ENCODE data around the gene MAP3K19.

Gene MAP3K19

DNA sequence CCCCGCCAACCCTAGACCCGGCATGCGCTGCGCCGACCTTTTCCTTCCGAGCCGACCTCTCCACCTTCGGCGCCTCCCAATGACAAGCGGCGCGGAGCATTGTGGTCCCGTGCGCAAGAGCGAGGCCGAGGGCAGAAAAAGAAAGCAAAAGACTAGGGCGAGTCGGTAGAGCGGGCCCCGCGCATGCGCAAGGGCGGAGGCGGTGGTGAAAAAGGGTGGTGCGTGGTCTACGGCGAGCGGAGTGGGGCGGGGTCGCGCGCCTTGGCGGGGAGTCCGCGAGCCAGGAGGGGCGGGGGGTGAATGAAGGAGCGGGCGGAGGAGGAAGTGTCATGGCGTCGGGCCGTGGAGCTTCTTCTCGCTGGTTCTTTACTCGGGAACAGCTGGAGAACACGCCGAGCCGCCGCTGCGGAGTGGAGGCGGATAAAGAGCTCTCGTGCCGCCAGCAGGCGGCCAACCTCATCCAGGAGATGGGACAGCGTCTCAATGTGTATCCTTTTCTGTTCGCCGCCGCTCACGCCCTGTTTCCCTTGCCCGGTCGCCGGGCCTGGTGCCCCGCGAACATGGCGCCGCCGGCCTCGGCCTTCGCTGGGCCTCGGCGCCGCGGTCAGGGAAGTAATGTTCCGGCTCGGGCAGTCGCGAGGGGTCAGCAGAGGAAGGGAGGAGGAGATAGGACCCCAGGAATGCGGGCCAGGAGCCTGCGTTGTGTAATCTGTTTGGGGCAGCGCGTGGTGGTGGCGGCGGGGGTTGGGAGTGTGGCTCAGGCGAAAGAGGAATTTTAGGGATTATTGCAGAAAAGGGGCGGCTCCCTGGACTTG lies 128.5 kb downstream of the MAP3K19 start, which contains the start of gene CCNT2:
Gene CCNT2 (plus strand): TSS at position 297 of the 815 bp plus-strand sequence. CDS start 33 bp downstream, at position 330.
- Histone ChIP-seq H2AFZ (ENCODE audit: low read depth, low read length) (peak within 1 kb of the TSS; percentile 93), H3K9ac (ENCODE audit: low read depth, low read length) (peak within 1 kb of the TSS; percentile 94), H3K9me3 (ENCODE audit: insufficient read depth, low read length, severe bottlenecking) (no peaks in the 10 kb centered on the region), H3K27ac (ENCODE audit: low read length) (peak within 1 kb of the TSS; percentile 95), H3K4me3 (ENCODE audit: low read depth in 1 of 2, low read length in 2 of 2) (peak within 1 kb of the TSS; percentile 74 to 87), H3K4me2 (ENCODE audit: insufficient read depth, low read length) (peak within 1 kb of the TSS; percentile 75), H3K36me3 (ENCODE audit: insufficient read depth, low read length) (peaks cover 21% of the 10 kb centered on the region), H3K27me3 (ENCODE audit: insufficient read depth, low read length, poor library complexity) (no peaks in the 10 kb centered on the region), H3K79me2 (ENCODE audit: insufficient read depth, low read length) (peaks cover 51% of the 10 kb centered on the region), H4K20me1 (ENCODE audit: insufficient read depth, low read length) (peaks cover 34% of the 10 kb centered on the region; the same call in 1 of the 2 replicates), H3K4me1 (ENCODE audit: insufficient read depth, low read length) (peaks cover 44% of the 10 kb centered on the region)
- no peak for TF ChIP-seq EZH2 (IDR thresholded peaks at IDR 0.05; ENCODE audit: borderline replicate concordance, low read depth, low read length, severe bottlenecking)
- DNase-seq (peak; percentile 100), ATAC-seq (ENCODE audit: insufficient read depth, low read depth) (peak; percentile 85)

DNA sequence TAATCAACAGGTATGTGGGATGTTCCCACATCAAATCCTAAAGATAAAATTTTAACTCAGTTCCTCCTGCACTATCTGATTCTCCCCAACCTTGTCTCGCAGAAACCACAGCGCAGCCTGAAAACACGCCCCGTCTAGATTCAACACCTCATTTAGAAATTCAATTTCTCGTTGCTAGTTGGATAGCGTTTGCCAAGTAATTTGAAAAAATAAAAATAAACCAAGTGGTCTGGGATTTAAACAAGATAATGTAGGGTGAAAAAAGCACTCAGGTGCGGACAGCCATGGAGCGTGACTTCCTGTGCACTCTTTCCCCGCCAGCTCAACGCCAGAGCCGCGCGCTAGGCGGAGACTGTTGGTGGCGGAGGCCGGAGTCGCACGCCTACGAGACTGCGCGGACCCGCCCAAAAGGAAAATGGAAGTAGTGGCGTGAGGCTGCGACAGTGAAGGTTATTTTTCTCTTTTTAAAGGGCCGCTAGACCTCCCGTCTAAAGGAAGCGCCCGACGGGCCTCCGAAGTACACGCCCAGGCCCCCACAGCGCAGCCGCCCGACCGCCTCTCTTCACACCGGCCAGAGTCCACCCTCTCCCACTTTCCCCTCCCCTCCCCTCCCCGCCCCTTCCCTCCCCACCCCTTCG lies 129.2 kb downstream of the MAP3K19 start:
- DNase-seq (no peak), ATAC-seq (ENCODE audit: insufficient read depth, low read depth) (peak; percentile 81)
- H4K20me1 ChIP-seq (ENCODE audit: insufficient read depth, low read length), result peaks cover 28% of the 10 kb centered on the region; the same call in 1 of the 2 replicates
- peak overlapping the region; percentile 87 for H2AFZ ChIP-seq (ENCODE audit: low read depth, low read length)
- no peaks in the 10 kb centered on the region for H3K27me3 ChIP-seq (ENCODE audit: insufficient read depth, low read length, poor library complexity)
- H3K4me1 ChIP-seq (ENCODE audit: insufficient read depth, low read length), result peaks cover 38% of the 10 kb centered on the region
- peak overlapping the region; percentile 94 for H3K9ac ChIP-seq (ENCODE audit: low read depth, low read length)
- TF ChIP-seq, protein P1, sequence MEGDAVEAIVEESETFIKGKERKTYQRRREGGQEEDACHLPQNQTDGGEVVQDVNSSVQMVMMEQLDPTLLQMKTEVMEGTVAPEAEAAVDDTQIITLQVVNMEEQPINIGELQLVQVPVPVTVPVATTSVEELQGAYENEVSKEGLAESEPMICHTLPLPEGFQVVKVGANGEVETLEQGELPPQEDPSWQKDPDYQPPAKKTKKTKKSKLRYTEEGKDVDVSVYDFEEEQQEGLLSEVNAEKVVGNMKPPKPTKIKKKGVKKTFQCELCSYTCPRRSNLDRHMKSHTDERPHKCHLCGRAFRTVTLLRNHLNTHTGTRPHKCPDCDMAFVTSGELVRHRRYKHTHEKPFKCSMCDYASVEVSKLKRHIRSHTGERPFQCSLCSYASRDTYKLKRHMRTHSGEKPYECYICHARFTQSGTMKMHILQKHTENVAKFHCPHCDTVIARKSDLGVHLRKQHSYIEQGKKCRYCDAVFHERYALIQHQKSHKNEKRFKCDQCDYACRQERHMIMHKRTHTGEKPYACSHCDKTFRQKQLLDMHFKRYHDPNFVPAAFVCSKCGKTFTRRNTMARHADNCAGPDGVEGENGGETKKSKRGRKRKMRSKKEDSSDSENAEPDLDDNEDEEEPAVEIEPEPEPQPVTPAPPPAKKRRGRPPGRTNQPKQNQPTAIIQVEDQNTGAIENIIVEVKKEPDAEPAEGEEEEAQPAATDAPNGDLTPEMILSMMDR (IDR thresholded peaks at IDR 0.05; ENCODE audit: borderline replicate concordance, extremely low read depth, low read length, poor library complexity, severe bottlenecking), result peak; percentile 42
- no peak for TF ChIP-seq EZH2 (IDR thresholded peaks at IDR 0.05; ENCODE audit: borderline replicate concordance, low read depth, low read length, severe bottlenecking)
- no peaks in the 10 kb centered on the region for H3K9me3 ChIP-seq (ENCODE audit: insufficient read depth, low read length, severe bottlenecking)
- peaks cover 15% of the 10 kb centered on the region; the same call in 1 of the 2 replicates for H3K36me3 ChIP-seq (ENCODE audit: insufficient read depth, low read length)
- H3K4me3 ChIP-seq (ENCODE audit: low read depth in 1 of 2, low read length in 2 of 2), result peak overlapping the region; percentile 68 to 74
- H3K27ac ChIP-seq (ENCODE audit: low read length), result peak overlapping the region; percentile 90
- peak overlapping the region; percentile 75 for H3K4me2 ChIP-seq (ENCODE audit: insufficient read depth, low read length)
- H3K79me2 ChIP-seq (ENCODE audit: insufficient read depth, low read length), result peaks cover 43% of the 10 kb centered on the region

DNA sequence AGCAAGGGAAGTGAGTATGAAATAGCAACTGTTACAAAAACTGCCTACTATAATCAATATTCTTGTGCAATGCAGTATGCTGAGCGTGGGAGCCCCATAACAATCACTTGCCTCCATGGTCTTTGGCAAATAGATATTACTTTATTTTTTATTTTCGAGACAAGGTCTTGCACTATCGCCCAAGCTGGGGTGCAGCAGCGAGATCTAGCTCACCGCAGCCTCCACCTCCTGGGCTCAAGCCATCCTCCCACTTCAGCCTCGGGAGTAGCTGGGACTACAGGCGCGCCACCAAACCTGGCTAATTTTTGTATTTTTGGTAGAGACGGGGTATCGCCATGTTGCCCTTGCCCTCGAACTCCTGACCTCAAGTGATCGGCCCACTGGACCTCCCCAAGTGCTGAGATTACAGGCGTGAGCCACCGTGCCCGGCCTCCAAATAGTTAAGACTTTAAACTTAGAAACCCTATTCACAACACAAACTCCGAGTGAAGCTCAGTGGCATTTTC lies 129.8 kb downstream of the MAP3K19 start:
- DNase-seq, result peak; percentile 47
- Histone ChIP-seq H3K27me3 (ENCODE audit: insufficient read depth, low read length, poor library complexity) (no peaks in the 10 kb centered on the region), H3K9ac (ENCODE audit: low read depth, low read length) (peak overlapping the region; percentile 94), H3K4me3 (ENCODE audit: low read depth in 1 of 2, low read length in 2 of 2) (peak overlapping the region; percentile 68 to 74), H2AFZ (ENCODE audit: low read depth, low read length) (peak overlapping the region; percentile 87), H3K36me3 (ENCODE audit: insufficient read depth, low read length) (peaks cover 11% of the 10 kb centered on the region; the same call in 1 of the 2 replicates), H3K9me3 (ENCODE audit: insufficient read depth, low read length, severe bottlenecking) (no peaks in the 10 kb centered on the region), H4K20me1 (ENCODE audit: insufficient read depth, low read length) (peaks cover 22% of the 10 kb centered on the region; the same call in 1 of the 2 replicates), H3K27ac (ENCODE audit: low read length) (peak overlapping the region; percentile 90), H3K4me1 (ENCODE audit: insufficient read depth, low read length) (peaks cover 33% of the 10 kb centered on the region), H3K4me2 (ENCODE audit: insufficient read depth, low read length) (peak overlapping the region; percentile 75), H3K79me2 (ENCODE audit: insufficient read depth, low read length) (peaks cover 37% of the 10 kb centered on the region)
- TF ChIP-seq, protein P1 (IDR thresholded peaks at IDR 0.05; ENCODE audit: borderline replicate concordance, extremely low read depth, low read length, poor library complexity, severe bottlenecking), result no peak
- no peak for TF ChIP-seq EZH2 (IDR thresholded peaks at IDR 0.05; ENCODE audit: borderline replicate concordance, low read depth, low read length, severe bottlenecking)
- no peak for ATAC-seq (ENCODE audit: insufficient read depth, low read depth)

Measured in DND-41 (cell line).